Measurements from ENCODE around the gene PCNX2. TPM values are rescaled to one million over a fixed set of nuclear protein-coding genes. Genes with fewer than 3 reads are reported as not detected.

Gene PCNX2
- total RNA-seq, 1 donor from 2014 or later: 25.5 TPM

DNA sequence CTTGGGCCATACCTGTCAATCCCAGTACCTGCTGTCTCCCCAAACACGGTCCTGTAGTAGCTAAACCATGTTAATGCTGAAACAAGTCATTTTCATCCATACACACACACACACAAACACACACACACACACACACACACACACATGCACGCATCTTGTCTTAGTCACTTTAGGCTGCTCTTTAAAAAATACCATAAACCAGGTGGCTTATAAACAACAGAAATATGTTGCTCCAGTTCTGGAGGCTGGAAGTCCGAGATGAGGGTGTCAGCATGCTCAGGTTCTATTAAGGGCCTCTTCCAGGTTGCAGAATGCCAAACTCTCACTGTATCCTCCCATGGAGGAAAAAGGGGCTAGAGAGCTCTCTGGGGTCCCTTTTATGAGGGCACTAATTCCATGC lies 215.2 kb downstream of the PCNX2 start:
- Histone ChIP-seq H3K79me2 (ENCODE audit: insufficient read depth, low read length) (no peaks in the 10 kb centered on the region), H3K4me2 (ENCODE audit: low read length) (no peak overlapping the region), H3K9ac (ENCODE audit: low read length) (no peak overlapping the region), H3K4me1 (ENCODE audit: insufficient read depth, low read length) (peaks cover 3% of the 10 kb centered on the region), H3K36me3 (ENCODE audit: insufficient read depth, low read length) (no peaks in the 10 kb centered on the region), H4K20me1 (ENCODE audit: insufficient read depth, low read length) (no peaks in the 10 kb centered on the region), H3K27ac (ENCODE audit: low read depth, low read length) (no peak overlapping the region), H2AFZ (ENCODE audit: low read depth, low read length) (no peak overlapping the region), H3K9me3 (ENCODE audit: insufficient read depth, low read depth, low read length) (no peaks in the 10 kb centered on the region), H3K27me3 (ENCODE audit: insufficient read depth, low read length) (no peaks in the 10 kb centered on the region), H3K4me3 (ENCODE audit: insufficient read depth, low read depth, low read length) (no peak overlapping the region)
- Mint-ChIP-seq H3K4me3 (ENCODE audit: unreplicated experiment) (no peak overlapping the region), H3K4me1 (ENCODE audit: low read depth, unreplicated experiment) (peaks cover 8% of the 10 kb centered on the region), H3K27ac (ENCODE audit: unreplicated experiment) (no peak overlapping the region), H3K36me3 (ENCODE audit: low read depth, unreplicated experiment) (peaks cover 1% of the 10 kb centered on the region), H3K27me3 (ENCODE audit: low read depth, unreplicated experiment) (no peaks in the 10 kb centered on the region), H3K9me3 (ENCODE audit: unreplicated experiment) (no peaks in the 10 kb centered on the region)
- FAIRE-seq (no peak), DNase-seq (ENCODE audit: low read depth) (no peak)
- TF ChIP-seq, protein P1, sequence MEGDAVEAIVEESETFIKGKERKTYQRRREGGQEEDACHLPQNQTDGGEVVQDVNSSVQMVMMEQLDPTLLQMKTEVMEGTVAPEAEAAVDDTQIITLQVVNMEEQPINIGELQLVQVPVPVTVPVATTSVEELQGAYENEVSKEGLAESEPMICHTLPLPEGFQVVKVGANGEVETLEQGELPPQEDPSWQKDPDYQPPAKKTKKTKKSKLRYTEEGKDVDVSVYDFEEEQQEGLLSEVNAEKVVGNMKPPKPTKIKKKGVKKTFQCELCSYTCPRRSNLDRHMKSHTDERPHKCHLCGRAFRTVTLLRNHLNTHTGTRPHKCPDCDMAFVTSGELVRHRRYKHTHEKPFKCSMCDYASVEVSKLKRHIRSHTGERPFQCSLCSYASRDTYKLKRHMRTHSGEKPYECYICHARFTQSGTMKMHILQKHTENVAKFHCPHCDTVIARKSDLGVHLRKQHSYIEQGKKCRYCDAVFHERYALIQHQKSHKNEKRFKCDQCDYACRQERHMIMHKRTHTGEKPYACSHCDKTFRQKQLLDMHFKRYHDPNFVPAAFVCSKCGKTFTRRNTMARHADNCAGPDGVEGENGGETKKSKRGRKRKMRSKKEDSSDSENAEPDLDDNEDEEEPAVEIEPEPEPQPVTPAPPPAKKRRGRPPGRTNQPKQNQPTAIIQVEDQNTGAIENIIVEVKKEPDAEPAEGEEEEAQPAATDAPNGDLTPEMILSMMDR (IDR thresholded peaks at IDR 0.05; ENCODE audit: insufficient read depth, low read depth, low read length): no peak
- no peak for TF ChIP-seq EZH2 (IDR thresholded peaks at IDR 0.05; ENCODE audit: insufficient read depth, low read length)

DNA sequence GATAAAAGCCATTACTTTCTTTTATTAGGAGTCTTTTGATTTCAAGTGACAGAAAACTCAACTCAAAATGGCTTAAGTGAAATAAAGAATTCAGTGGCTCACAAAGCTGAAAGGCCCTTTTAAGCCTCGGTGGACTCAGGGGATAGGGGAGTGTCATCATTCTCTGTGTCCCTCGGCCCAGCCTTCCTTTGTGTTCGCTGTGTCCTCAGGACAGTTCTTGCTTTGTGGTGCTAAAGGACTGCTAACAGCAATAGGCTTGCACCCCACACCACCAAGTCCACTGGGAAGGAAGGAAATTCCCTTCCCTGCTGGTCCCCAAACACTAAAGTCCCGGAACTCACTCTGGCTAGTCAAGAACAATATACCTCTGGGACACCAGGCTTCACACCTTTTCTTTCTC lies 216.0 kb downstream of the PCNX2 start:
- Histone ChIP-seq H3K27me3 (ENCODE audit: insufficient read depth, low read length) (no peaks in the 10 kb centered on the region), H3K27ac (ENCODE audit: low read depth, low read length) (no peak overlapping the region), H3K4me3 (ENCODE audit: insufficient read depth, low read depth, low read length) (no peak overlapping the region), H3K79me2 (ENCODE audit: insufficient read depth, low read length) (no peaks in the 10 kb centered on the region), H3K9me3 (ENCODE audit: insufficient read depth, low read depth, low read length) (no peaks in the 10 kb centered on the region), H3K4me1 (ENCODE audit: insufficient read depth, low read length) (peaks cover 10% of the 10 kb centered on the region), H3K36me3 (ENCODE audit: insufficient read depth, low read length) (no peaks in the 10 kb centered on the region), H4K20me1 (ENCODE audit: insufficient read depth, low read length) (no peaks in the 10 kb centered on the region), H2AFZ (ENCODE audit: low read depth, low read length) (no peak overlapping the region), H3K4me2 (ENCODE audit: low read length) (no peak overlapping the region), H3K9ac (ENCODE audit: low read length) (no peak overlapping the region)
- H3K27me3 Mint-ChIP-seq (ENCODE audit: low read depth, unreplicated experiment): no peaks in the 10 kb centered on the region
- H3K27ac Mint-ChIP-seq (ENCODE audit: unreplicated experiment): no peak overlapping the region
- no peak for FAIRE-seq
- H3K9me3 Mint-ChIP-seq (ENCODE audit: unreplicated experiment): no peaks in the 10 kb centered on the region
- no peak for DNase-seq (ENCODE audit: low read depth)
- H3K4me3 Mint-ChIP-seq (ENCODE audit: unreplicated experiment): no peak overlapping the region
- no peak for TF ChIP-seq EZH2 (IDR thresholded peaks at IDR 0.05; ENCODE audit: insufficient read depth, low read length)
- TF ChIP-seq, protein P1 (IDR thresholded peaks at IDR 0.05; ENCODE audit: insufficient read depth, low read depth, low read length): no peak
- H3K36me3 Mint-ChIP-seq (ENCODE audit: low read depth, unreplicated experiment): peaks cover 5% of the 10 kb centered on the region
- peaks cover 8% of the 10 kb centered on the region for H3K4me1 Mint-ChIP-seq (ENCODE audit: low read depth, unreplicated experiment)

- no peak overlapping the region for H3K4me2 ChIP-seq (ENCODE audit: low read length)
- H3K9me3 ChIP-seq (ENCODE audit: insufficient read depth, low read depth, low read length): no peaks in the 10 kb centered on the region
- DNase-seq (ENCODE audit: low read depth) (no peak), FAIRE-seq (no peak)
- H3K36me3 ChIP-seq (ENCODE audit: insufficient read depth, low read length): no peaks in the 10 kb centered on the region
- no peak for TF ChIP-seq EZH2 (IDR thresholded peaks at IDR 0.05; ENCODE audit: insufficient read depth, low read length)
- TF ChIP-seq, protein P1 (IDR thresholded peaks at IDR 0.05; ENCODE audit: insufficient read depth, low read depth, low read length): no peak
- H3K36me3 Mint-ChIP-seq (ENCODE audit: low read depth, unreplicated experiment): peaks cover 6% of the 10 kb centered on the region
- H3K4me1 ChIP-seq (ENCODE audit: insufficient read depth, low read length): peaks cover 10% of the 10 kb centered on the region
- H3K79me2 ChIP-seq (ENCODE audit: insufficient read depth, low read length): no peaks in the 10 kb centered on the region
- no peak overlapping the region for H3K4me3 ChIP-seq (ENCODE audit: insufficient read depth, low read depth, low read length)
- no peaks in the 10 kb centered on the region for H4K20me1 ChIP-seq (ENCODE audit: insufficient read depth, low read length)
- no peak overlapping the region for H3K27ac Mint-ChIP-seq (ENCODE audit: unreplicated experiment)
- no peaks in the 10 kb centered on the region for H3K27me3 Mint-ChIP-seq (ENCODE audit: low read depth, unreplicated experiment)
- peaks cover 8% of the 10 kb centered on the region for H3K4me1 Mint-ChIP-seq (ENCODE audit: low read depth, unreplicated experiment)
- no peaks in the 10 kb centered on the region for H3K9me3 Mint-ChIP-seq (ENCODE audit: unreplicated experiment)
- H3K27ac ChIP-seq (ENCODE audit: low read depth, low read length): no peak overlapping the region
- H3K4me3 Mint-ChIP-seq (ENCODE audit: unreplicated experiment): no peak overlapping the region
- H3K9ac ChIP-seq (ENCODE audit: low read length): no peak overlapping the region
- no peaks in the 10 kb centered on the region for H3K27me3 ChIP-seq (ENCODE audit: insufficient read depth, low read length)
- no peak overlapping the region for H2AFZ ChIP-seq (ENCODE audit: low read depth, low read length)
Observed at GRCh38 chr1:233078396-233078795, 217.1 kb downstream of the PCNX2 start.

All from astrocyte (in vitro differentiated cells and primary cell).